ENCODE data around the gene RMDN2. TPM values are rescaled to one million over a fixed set of nuclear protein-coding genes. Genes with fewer than 3 reads are reported as not detected.
"Not testable (repeated sequence)": the region's sequence is repeated elsewhere in the genome, so short reads cannot be mapped to it uniquely, and the experiment has no call there.

RMDN2 gene
- total RNA-seq, 4 donors from 2014 or later = 3.7 to 10.5 (median 4.2) TPM

GRCh38 chr2:38010995-38011394 lies 85.9 kb downstream of the RMDN2 start:
- intact Hi-C loops (cut with DNase I; ENCODE audit: low total_unique reads) = no loop called here
- no peak overlapping the region for H3K4me3 ChIP-seq (ENCODE audit: low read depth, poor library complexity, severe bottlenecking)
- TF ChIP-seq CTCF (IDR thresholded peaks at IDR 0.05) = no peak
- no peak for TF ChIP-seq POLR2A (IDR thresholded peaks at IDR 0.05)
- whole genome bisulfite sequencing, 2 donors = 74 to 80% methylated on average over 1 of the region's 1 CpG
- no peak for DNase-seq (ENCODE audit: low spot score in 2 of 2)

- H3K4me3 ChIP-seq (ENCODE audit: low read depth, poor library complexity, severe bottlenecking) = no peak overlapping the region
- TF ChIP-seq CTCF (IDR thresholded peaks at IDR 0.05) = no peak
- no peak for TF ChIP-seq POLR2A (IDR thresholded peaks at IDR 0.05)
- intact Hi-C loops (cut with DNase I; ENCODE audit: low total_unique reads) = no loop called here
- DNase-seq (ENCODE audit: low spot score in 2 of 2) = no peak
- 59 to 61% methylated on average over 3 of the region's 3 CpGs for WGBS, 2 donors
Measured at GRCh38 chr2:38013158-38013752, 88.2 kb downstream of the RMDN2 start.

GRCh38 chr2:38016219-38016618 lies 91.1 kb downstream of the RMDN2 start:
- DNase-seq (ENCODE audit: low spot score in 2 of 2) = no peak
- no peak for TF ChIP-seq CTCF (IDR thresholded peaks at IDR 0.05)
- TF ChIP-seq POLR2A (IDR thresholded peaks at IDR 0.05) = no peak
- 77 to 93% methylated on average over 1 of the region's 1 CpG for WGBS, 2 donors
- intact Hi-C loops (cut with DNase I; ENCODE audit: low total_unique reads) = no loop called here
- H3K4me3 ChIP-seq (ENCODE audit: low read depth, poor library complexity, severe bottlenecking) = no peak overlapping the region

- no peak for TF ChIP-seq CTCF (IDR thresholded peaks at IDR 0.05)
- no peak for TF ChIP-seq POLR2A (IDR thresholded peaks at IDR 0.05)
- intact Hi-C loops (cut with DNase I; ENCODE audit: low total_unique reads) = no loop called here
- whole genome bisulfite sequencing, 2 donors = 83 to 90% methylated on average over 7 of the region's 7 CpGs
- DNase-seq (ENCODE audit: low spot score in 2 of 2) = no peak
- H3K4me3 ChIP-seq (ENCODE audit: low read depth, poor library complexity, severe bottlenecking) = no peak overlapping the region
Measured at GRCh38 chr2:38017836-38018235, 92.7 kb downstream of the RMDN2 start.

- WGBS, 2 donors = 96 to 98% methylated on average over 8 to 31 of the region's 33 CpGs
- DNase-seq (ENCODE audit: low spot score in 2 of 2); intact Hi-C loops (cut with DNase I; ENCODE audit: low total_unique reads): not testable (repeated sequence)
Measured at GRCh38 chr2:38020359-38021069, 95.4 kb downstream of the RMDN2 start.

GRCh38 chr2:38021589-38021988 lies 96.5 kb downstream of the RMDN2 start:
- TF ChIP-seq POLR2A (IDR thresholded peaks at IDR 0.05) = no peak
- intact Hi-C loops (cut with DNase I; ENCODE audit: low total_unique reads) = no loop called here
- no peak for DNase-seq (ENCODE audit: low spot score in 2 of 2)
- no peak overlapping the region for H3K4me3 ChIP-seq (ENCODE audit: low read depth, poor library complexity, severe bottlenecking)
- WGBS, 2 donors = 87 to 97% methylated on average over 9 of the region's 9 CpGs

More at GRCh38 chr2:38020359-38021069, 95.4 kb downstream of the RMDN2 start:
- H3K4me3 ChIP-seq (ENCODE audit: low read depth, poor library complexity, severe bottlenecking) = not testable (repeated sequence)

- no peak for DNase-seq (ENCODE audit: low spot score in 2 of 2)
- H3K4me3 ChIP-seq (ENCODE audit: low read depth, poor library complexity, severe bottlenecking) = no peak overlapping the region
- 52 to 57% methylated on average over 2 of the region's 2 CpGs for WGBS, 2 donors
- TF ChIP-seq CTCF (IDR thresholded peaks at IDR 0.05) = no peak
- TF ChIP-seq POLR2A (IDR thresholded peaks at IDR 0.05) = no peak
- intact Hi-C loops (cut with DNase I; ENCODE audit: low total_unique reads) = no loop called here
Measured at GRCh38 chr2:38026846-38027245, 101.8 kb downstream of the RMDN2 start.
